Keratinocyte (primary cell): ENCODE data around the gene PIK3CB. TPM values are rescaled to one million over a fixed set of nuclear protein-coding genes. Genes with fewer than 3 reads are reported as not detected.

ENCODE experiments used
- DNase-seq: peaks from one replicate; pipeline ENCODE4 v3.0.0-alpha.2; 2011; ENCODE audit warnings: low read depth, missing footprints, low spot score
- FAIRE-seq: peaks from 2 replicates; lab custom pipeline; 2011; peaks lifted over from hg19 to GRCh38; lab: Jason Lieb, UNC
- H2AFZ ChIP-seq: 2 replicates; pipeline ENCODE4 v1.6.0; 2012; ENCODE audit warnings: low read length, control low read depth, inconsistent platforms; ENCODE audit not compliant: control insufficient read depth
- H3K27ac ChIP-seq: 2 replicates; pipeline ENCODE4 v1.5.1; 2011; ENCODE audit warnings: low read length; ENCODE audit not compliant: control insufficient read depth, insufficient read depth
- H3K27me3 ChIP-seq: 3 replicates; pipeline ENCODE4 v1.6.0; 2011; ENCODE audit warnings: low read length; ENCODE audit not compliant: control insufficient read depth, insufficient read depth; ENCODE audit errors: extremely low read depth
- H3K36me3 ChIP-seq, 2 experiments: 2 replicates in 1 of 2; 3 replicates in 1 of 2; pipeline ENCODE4 v1.5.1; 2011; ENCODE audit warnings: low read length in 2 of 2, mild to moderate bottlenecking in 1 of 2; ENCODE audit not compliant: control insufficient read depth in 2 of 2, insufficient read depth in 2 of 2; ENCODE audit errors: extremely low read depth in 1 of 2
- H3K4me1 ChIP-seq: 3 replicates; pipeline ENCODE4 v1.5.1; 2011; ENCODE audit warnings: low read length; ENCODE audit not compliant: control insufficient read depth, insufficient read depth; ENCODE audit errors: extremely low read depth
- H3K4me2 ChIP-seq: 3 replicates; pipeline ENCODE4 v1.6.0; 2011; ENCODE audit warnings: low read depth, low read length; ENCODE audit not compliant: control insufficient read depth, insufficient read depth; ENCODE audit errors: extremely low read depth
- H3K4me3 ChIP-seq, 3 experiments: fragments of 200-600 bp in 1 of 3; sonication (generic) in 1 of 3; 2 replicates in 2 of 3; 3 replicates in 1 of 3; pipeline ENCODE4 v1.5.1; 2011 to 2016; ENCODE audit warnings: low read length in 3 of 3, mild to moderate bottlenecking in 3 of 3, control low read depth in 2 of 3, inconsistent platforms in 1 of 3, low read depth in 1 of 3, mixed read lengths in 1 of 3, mixed run types in 1 of 3, moderate library complexity in 1 of 3; ENCODE audit not compliant: control insufficient read depth in 2 of 3, insufficient read depth in 2 of 3; ENCODE audit errors: extremely low read depth in 1 of 3
- H3K79me2 ChIP-seq: 2 replicates; pipeline ENCODE4 v1.6.0; 2012; ENCODE audit warnings: low read length; ENCODE audit not compliant: control insufficient read depth, insufficient read depth
- H3K9ac ChIP-seq: 3 replicates; pipeline ENCODE4 v1.6.0; 2011; ENCODE audit warnings: low read length; ENCODE audit not compliant: control insufficient read depth, insufficient read depth; ENCODE audit errors: extremely low read depth
- H3K9me1 ChIP-seq: 3 replicates; pipeline ENCODE4 v1.6.0; 2011; ENCODE audit warnings: low read length; ENCODE audit not compliant: control insufficient read depth, insufficient read depth; ENCODE audit errors: extremely low read depth
- H3K9me3 ChIP-seq: 2 replicates; pipeline ENCODE4 v1.5.1; 2012; ENCODE audit warnings: low read depth, low read length; ENCODE audit not compliant: control insufficient read depth
- H4K20me1 ChIP-seq: 3 replicates; pipeline ENCODE4 v1.6.0; 2011; ENCODE audit warnings: low read length; ENCODE audit not compliant: control insufficient read depth, insufficient read depth; ENCODE audit errors: extremely low read depth
- CTCF ChIP-seq, 3 experiments: IDR thresholded peaks in 1 of 3; conservative IDR thresholded peaks in 1 of 3; optimal IDR thresholded peaks in 1 of 3; 2 replicates in 2 of 3; 3 replicates in 1 of 3; pipeline versions ENCODE3 to v1.5.1; 2011; ENCODE audit warnings: low read length in 3 of 3, mild to moderate bottlenecking in 3 of 3, moderate library complexity in 2 of 3, control low read depth in 1 of 3, inconsistent platforms in 1 of 3; ENCODE audit not compliant: insufficient read depth in 2 of 3; ENCODE audit errors: extremely low read depth in 1 of 3
- EZH2 ChIP-seq: IDR thresholded peaks from one replicate; pipeline ENCODE4 v1.6.1; 2012; ENCODE audit warnings: inconsistent platforms, mild to moderate bottlenecking, low read length, moderate library complexity
- dilution Hi-C: fragments of 300-500 bp; cut with MboI; formaldehyde crosslinking; loops from one replicate; pipeline ENCODE4 v1.7.0; 2020; ENCODE audit warnings: low sequenced_read_pairs; ENCODE audit not compliant: extremely low pct_ligation_motif_present
- polyA plus RNA-seq, 5 experiments: library from polyadenylated mRNA; depleted of rRNA in 3 of 5; stranded (reverse) in 3 of 5; stranded (forward) in 1 of 5; unstranded in 1 of 5; fragments of >200 nt; gene quantifications; 1 replicate in 1 of 5; 2 replicates in 3 of 5; 3 replicates in 1 of 5; pipeline versions ENCODE4 v1.2.1 to v1.2.3, GENCODE V29; 2011 to 2012; ENCODE audit warnings: missing spikeins in 2 of 5, low read depth in 1 of 5, low replicate concordance in 1 of 5

The PIK3CB gene
- polyA plus RNA-seq, 1 donor (not counting 4 experiments of a cell fraction or from before 2014, with no cell fraction given) = 19.9 TPM

- peak overlapping the region; percentile 47 for H3K4me2 ChIP-seq
- H3K27ac ChIP-seq = peak overlapping the region; percentile 95
- no peaks in the 10 kb centered on the region for H3K9me1 ChIP-seq
- H3K36me3 ChIP-seq = peaks cover 0 to 3% of the 10 kb centered on the region in 2 experiments
- DNase-seq (peak; percentile 91), FAIRE-seq (peak; percentile 92)
- H3K27me3 ChIP-seq = no peaks in the 10 kb centered on the region
- H3K9ac ChIP-seq = peak overlapping the region; percentile 66
- dilution Hi-C loops = no loop called here
- peak overlapping the region in 1 of 3 experiments; percentile 0 for H3K4me3 ChIP-seq
- peak overlapping the region; percentile 26 for H2AFZ ChIP-seq
- H4K20me1 ChIP-seq = no peaks in the 10 kb centered on the region
- peak in 1 of 3 experiments; percentile 26 for TF ChIP-seq CTCF (optimal IDR thresholded peaks at IDR 0.05 in 1 of 3, IDR thresholded peaks at IDR 0.05 in 1 of 3, conservative IDR thresholded peaks at IDR 0.05 in 1 of 3; ENCODE audit: extremely low read depth in 1 of 3, insufficient read depth in 2 of 3, low read length in 3 of 3)
- no peak for TF ChIP-seq EZH2
- peaks cover 27% of the 10 kb centered on the region for H3K4me1 ChIP-seq
- peaks cover 18% of the 10 kb centered on the region for H3K79me2 ChIP-seq
- H3K9me3 ChIP-seq = no peaks in the 10 kb centered on the region
These were observed 60.0 kb downstream of the PIK3CB start for GRCh38 chr3:138774529-138775253.

GRCh38 chr3:138771585-138771984 lies 63.1 kb downstream of the PIK3CB start:
- no peak overlapping the region for H3K27ac ChIP-seq
- H3K4me2 ChIP-seq = no peak overlapping the region
- no peaks in the 10 kb centered on the region for H4K20me1 ChIP-seq
- H3K4me3 ChIP-seq = no peak overlapping the region
- H3K9me1 ChIP-seq = no peaks in the 10 kb centered on the region
- peaks cover 27% of the 10 kb centered on the region for H3K4me1 ChIP-seq
- no peaks in the 10 kb centered on the region for H3K27me3 ChIP-seq
- no peak overlapping the region for H2AFZ ChIP-seq
- no peak for TF ChIP-seq CTCF (optimal IDR thresholded peaks at IDR 0.05 in 1 of 3, IDR thresholded peaks at IDR 0.05 in 1 of 3, conservative IDR thresholded peaks at IDR 0.05 in 1 of 3; ENCODE audit: extremely low read depth in 1 of 3, insufficient read depth in 2 of 3, low read length in 3 of 3)
- no peak for TF ChIP-seq EZH2
- no peak overlapping the region for H3K9ac ChIP-seq
- H3K36me3 ChIP-seq = peaks cover 0 to 2% of the 10 kb centered on the region in 2 experiments
- H3K9me3 ChIP-seq = peaks cover 8% of the 10 kb centered on the region
- peaks cover 6% of the 10 kb centered on the region for H3K79me2 ChIP-seq
- DNase-seq (no peak), FAIRE-seq (no peak)
- dilution Hi-C loops = no loop called here
